GM04504 (cell line): ENCODE data around the gene EIF4G1.

Experiments used
- DNase-seq: peaks from one replicate; pipeline ENCODE4 v3.0.0-alpha.2; 2012; ENCODE audit warnings: low read depth

The EIF4G1 gene

GRCh38 chr3:184307915-184308314 lies 6.5 kb upstream of the EIF4G1 start:
- no peak for DNase-seq

DNA sequence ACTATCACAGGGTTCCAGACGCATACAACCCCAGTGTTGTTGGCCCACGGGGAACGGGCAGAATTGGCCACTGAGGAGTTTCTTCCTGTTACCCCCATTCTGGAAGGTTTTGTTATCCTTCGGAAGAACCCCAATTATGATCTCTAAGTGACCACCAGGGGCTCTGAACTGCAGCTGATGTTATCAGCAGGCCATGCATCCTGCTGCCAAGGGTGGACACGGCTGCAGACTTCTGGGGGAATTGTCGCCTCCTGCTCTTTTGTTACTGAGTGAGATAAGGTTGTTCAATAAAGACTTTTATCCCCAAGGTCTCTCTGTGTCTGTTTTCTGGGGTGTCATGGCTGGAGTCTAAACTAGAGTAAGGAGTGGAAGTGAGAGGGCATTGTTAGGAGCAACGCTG lies 5.7 kb upstream of the EIF4G1 start:
- no peak for DNase-seq

DNA sequence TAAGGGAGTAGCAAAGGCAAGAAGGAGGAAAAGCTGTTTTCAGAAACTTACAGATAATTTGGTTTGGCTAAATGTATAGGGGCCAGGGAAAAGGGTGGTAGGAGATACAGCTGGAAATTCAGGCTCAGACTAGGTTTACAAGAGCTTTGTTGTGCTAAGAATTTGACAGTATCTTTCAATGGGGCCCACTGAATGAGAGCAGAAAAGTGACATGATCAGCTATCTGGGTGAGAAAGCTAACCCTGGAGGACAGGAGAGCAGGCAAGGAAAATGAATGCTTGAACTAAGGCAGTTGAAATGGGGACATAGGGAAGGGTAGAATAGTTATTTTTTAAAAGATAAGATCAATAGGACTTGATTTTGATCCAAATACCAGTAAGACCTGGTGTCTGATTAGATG lies 2.8 kb upstream of the EIF4G1 start:
- DNase-seq: no peak

- DNase-seq: peak; percentile 73
Observed at GRCh38 chr3:184314700-184315542, 515 bp downstream of the EIF4G1 start.

DNA sequence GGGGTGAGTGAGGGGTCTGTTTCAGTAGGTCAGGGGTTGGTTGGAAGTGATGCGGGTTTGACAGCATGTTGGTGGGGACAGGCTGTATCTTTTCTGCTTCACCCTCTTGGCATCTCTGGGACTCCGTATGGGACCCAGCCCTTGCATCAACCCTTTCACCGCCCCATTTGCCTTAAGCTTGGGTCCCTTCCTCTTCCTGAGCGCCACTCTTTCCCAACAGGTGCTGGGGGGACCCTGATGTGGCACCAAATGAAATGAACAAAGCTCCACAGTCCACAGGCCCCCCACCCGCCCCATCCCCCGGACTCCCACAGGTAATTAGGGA lies 1.1 kb downstream of the EIF4G1 start:
- DNase-seq: no peak

- no peak for DNase-seq
Observed at GRCh38 chr3:184315871-184316661, 1.7 kb downstream of the EIF4G1 start.

DNA sequence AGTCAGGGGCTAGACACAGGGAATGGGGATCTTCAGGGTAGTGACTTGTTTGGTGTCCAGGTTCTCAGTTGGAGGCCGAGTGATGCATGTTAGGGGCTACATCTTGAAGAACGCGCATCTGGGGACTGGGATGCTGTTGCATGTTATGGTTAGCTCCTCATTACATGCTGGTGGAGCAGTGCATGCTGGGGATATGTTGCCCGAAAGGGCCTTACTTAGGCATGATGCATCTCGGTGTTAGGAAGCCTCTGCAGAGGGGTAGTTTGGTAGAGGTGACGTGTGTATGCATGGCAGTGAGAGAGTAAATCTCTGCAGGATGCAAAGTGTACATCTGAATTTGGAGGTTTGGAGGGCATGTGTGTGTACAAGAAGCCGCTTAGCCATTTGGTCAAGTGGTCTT lies 2.4 kb downstream of the EIF4G1 start:
- DNase-seq: no peak

GRCh38 chr3:184317201-184317600 lies 2.8 kb downstream of the EIF4G1 start:
- DNase-seq: no peak

GRCh38 chr3:184320104-184320445 lies 5.7 kb downstream of the EIF4G1 start:
- DNase-seq: peak; percentile 97

GRCh38 chr3:184321666-184322065 lies 7.3 kb downstream of the EIF4G1 start:
- DNase-seq: no peak

GRCh38 chr3:184322731-184323487 lies 8.5 kb downstream of the EIF4G1 start:
- DNase-seq: no peak

DNA sequence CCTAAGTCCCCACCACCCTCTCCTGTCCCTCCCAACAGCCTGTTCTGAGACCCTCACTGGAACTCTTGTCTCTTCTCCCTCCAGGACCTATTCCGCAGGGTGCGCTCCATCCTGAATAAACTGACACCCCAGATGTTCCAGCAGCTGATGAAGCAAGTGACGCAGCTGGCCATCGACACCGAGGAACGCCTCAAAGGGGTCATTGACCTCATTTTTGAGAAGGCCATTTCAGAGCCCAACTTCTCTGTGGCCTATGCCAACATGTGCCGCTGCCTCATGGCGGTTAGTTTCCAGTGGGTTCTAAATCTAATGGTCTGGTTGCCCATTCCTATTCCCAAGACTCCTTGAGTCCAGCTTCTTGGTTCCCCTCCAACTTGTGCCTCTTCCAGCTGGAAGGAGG lies 9.3 kb downstream of the EIF4G1 start:
- no peak for DNase-seq

- DNase-seq: no peak
Observed at GRCh38 chr3:184325269-184325668, 10.9 kb downstream of the EIF4G1 start.

- DNase-seq: no peak
Observed at GRCh38 chr3:184325715-184326369, 11.4 kb downstream of the EIF4G1 start.

DNA sequence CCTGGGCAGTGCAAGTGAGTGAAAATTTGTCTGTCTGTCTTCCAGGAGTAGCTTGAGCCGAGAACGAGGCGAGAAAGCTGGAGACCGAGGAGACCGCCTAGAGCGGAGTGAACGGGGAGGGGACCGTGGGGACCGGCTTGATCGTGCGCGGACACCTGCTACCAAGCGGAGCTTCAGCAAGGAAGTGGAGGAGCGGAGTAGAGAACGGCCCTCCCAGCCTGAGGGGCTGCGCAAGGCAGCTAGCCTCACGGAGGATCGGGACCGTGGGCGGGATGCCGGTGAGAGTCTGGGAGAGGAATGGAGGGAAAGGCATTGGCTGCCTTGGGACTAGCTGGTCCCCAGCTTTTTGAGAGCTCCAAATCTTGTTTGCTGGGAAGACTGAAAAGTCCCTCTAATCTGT lies 12.8 kb downstream of the EIF4G1 start:
- no peak for DNase-seq

- DNase-seq: no peak
Observed at GRCh38 chr3:184328516-184328915, 14.1 kb downstream of the EIF4G1 start.

DNA sequence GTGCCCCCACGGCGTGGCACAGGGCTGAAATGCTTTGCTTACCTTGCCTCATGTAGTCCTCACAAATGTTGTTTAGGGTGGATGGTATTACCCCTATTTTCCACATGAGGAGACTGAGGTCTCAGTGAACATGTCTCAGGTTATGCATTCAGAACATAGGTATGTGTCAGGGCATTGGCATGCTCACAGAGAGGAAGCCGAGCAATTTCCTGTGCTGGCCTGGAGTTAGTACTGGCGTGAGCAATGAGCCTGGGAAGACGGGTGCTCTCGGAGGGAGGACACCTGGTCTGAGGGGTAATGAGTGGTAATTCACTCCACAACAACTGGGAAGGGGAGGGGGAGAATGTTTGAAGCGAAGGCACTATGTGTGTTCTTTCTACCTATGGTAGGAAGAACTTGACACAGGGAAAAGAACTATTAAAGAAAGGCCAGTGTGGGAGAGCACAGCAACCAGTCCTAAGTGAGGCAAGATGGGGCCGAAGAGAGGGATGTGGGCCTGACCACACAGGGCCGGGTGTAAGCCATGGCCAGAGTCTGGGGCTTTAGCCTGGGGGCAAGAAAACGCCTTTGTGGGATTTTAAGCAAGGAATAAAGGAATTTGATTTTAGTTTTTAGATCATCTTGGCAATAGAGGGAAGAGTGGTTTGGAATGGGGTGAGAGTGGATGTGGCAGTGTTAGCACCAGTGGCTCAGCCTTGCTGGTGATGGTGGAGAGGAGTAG lies 18.1 kb downstream of the EIF4G1 start:
- DNase-seq: peak; percentile 76

DNA sequence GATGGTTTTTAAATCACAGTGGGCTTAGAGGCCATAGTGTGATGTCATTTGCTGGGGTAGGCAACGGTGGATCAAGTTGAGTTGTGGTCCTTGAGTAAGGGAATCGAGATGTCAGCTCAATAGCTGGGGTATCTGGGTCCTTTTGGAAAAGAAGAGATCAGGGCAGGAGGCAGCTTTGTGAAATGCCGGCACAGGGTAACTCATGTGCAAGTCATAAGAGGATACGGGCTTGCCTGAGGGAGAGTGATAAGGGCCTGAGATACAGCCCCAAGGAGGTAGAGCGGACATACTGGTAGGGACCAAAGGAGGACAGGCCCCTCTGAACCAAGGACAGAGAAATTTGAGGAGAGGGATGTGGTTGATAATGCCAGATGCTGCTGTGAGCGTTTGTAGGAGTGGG lies 18.8 kb downstream of the EIF4G1 start:
- no peak for DNase-seq

GRCh38 chr3:184333700-184334099 lies 19.3 kb downstream of the EIF4G1 start:
- DNase-seq: no peak

GRCh38 chr3:184334470-184335158 lies 20.2 kb downstream of the EIF4G1 start:
- no peak for DNase-seq

DNA sequence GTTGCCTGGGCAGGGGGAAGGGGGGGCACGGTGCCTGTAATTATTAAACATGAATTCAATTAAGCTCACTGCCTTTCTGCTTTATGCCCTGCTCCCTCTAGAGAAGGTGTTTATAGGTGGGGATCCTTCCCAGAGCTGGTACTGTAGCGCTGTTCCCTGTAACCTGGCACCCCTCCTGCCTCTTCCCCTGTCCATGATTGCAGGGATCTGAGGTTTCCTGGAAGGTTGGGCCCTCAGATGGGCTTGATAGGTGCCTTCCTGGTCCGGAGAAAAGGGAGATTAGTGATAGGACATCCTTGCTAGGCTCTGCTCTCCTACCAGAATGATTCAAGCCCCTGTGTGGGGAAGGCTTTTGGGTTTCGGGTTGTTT lies 20.9 kb downstream of the EIF4G1 start:
- no peak for DNase-seq
